HCT116 (cell line): Measurements from ENCODE around the gene RPS6KA2. TPM values are rescaled to one million over a fixed set of nuclear protein-coding genes. Genes with fewer than 3 reads are reported as not detected.

Experiments used
- ATAC-seq: fragments of 200-7000 bp; cut with Tn5 transposase; 2 replicates; pipeline ENCODE4 v1.9.1; 2020; ENCODE audit warnings: mild to moderate bottlenecking, moderate library complexity
- BruUV-seq: library from RNA; stranded (reverse); fragments of 400-500 nt; replicated peaks from 2 replicates; lab custom pipeline; 2021; lab: Mats Ljungman, UMichigan
- CTCF ChIA-PET: fragments of 300-600 bp; sonication (Branson Sonifier 250); formaldehyde crosslinking; loops from one replicate; lab custom pipeline; 2021; ENCODE audit warnings: antibody characterized with exemption; lab: Charles Lee
- POLR2A ChIA-PET: fragments of 300-600, 350-600 bp; sonication (Branson Sonifier 250); formaldehyde crosslinking; loops from one replicate; lab custom pipeline; 2021; ENCODE audit warnings: antibody characterized with exemption; lab: Charles Lee
- RAD21 ChIA-PET, 2 experiments: fragments of 300-600 bp; sonication (Branson Sonifier 250); formaldehyde crosslinking; loops; one replicate each; lab custom pipeline; 2023; ENCODE audit warnings: low total read pairs in 2 of 2; ENCODE audit not compliant: uncharacterized antibody in 2 of 2, unreplicated experiment in 2 of 2, low non-redundant PET in 1 of 2; lab: Charles Lee
- DNase-seq: peaks from one replicate; pipeline ENCODE4 v3.0.0-alpha.2; 2010; ENCODE audit warnings: low read depth, low spot score
- H2AFZ ChIP-seq: fragments of 200-600 bp; shearing (Covaris generic), sonication (generic); 2 replicates; pipeline ENCODE4 v1.6.1; 2017; ENCODE audit warnings: low read depth, mixed run types, mixed read lengths, antibody characterized with exemption, low read length; ENCODE audit not compliant: poor library complexity, severe bottlenecking
- H3K27ac ChIP-seq: 2 replicates; pipeline ENCODE4 v1.5.1; 2012; ENCODE audit warnings: low read depth, low read length
- H3K27me3 ChIP-seq: fragments of 200-600 bp; sonication (generic); 2 replicates; pipeline ENCODE4 v1.6.1; 2016; ENCODE audit warnings: mixed run types, low read length, mixed read lengths; ENCODE audit not compliant: insufficient read depth
- H3K36me3 ChIP-seq, 2 experiments: fragments of 200-500 bp in 1 of 2; fragments of 200-600 bp in 1 of 2; sonication (Bioruptor generic) in 1 of 2; sonication (generic) in 1 of 2; 2 replicates each; pipeline versions ENCODE4 v1.5.1 to v1.6.1; 2014 to 2016; ENCODE audit warnings: low read length in 2 of 2, inconsistent platforms in 1 of 2, mixed read lengths in 1 of 2, mixed run types in 1 of 2; ENCODE audit not compliant: insufficient read depth in 2 of 2, control insufficient read depth in 1 of 2
- H3K4me1 ChIP-seq, 2 experiments: fragments of 200-600 bp in 1 of 2; sonication (generic) in 1 of 2; 2 replicates each; pipeline versions ENCODE4 v1.5.1 to v1.6.1; 2012 to 2017; ENCODE audit warnings: low read length in 2 of 2, inconsistent platforms in 1 of 2, mild to moderate bottlenecking in 1 of 2, mixed read lengths in 1 of 2, mixed run types in 1 of 2, moderate library complexity in 1 of 2; ENCODE audit not compliant: insufficient read depth in 2 of 2, control insufficient read depth in 1 of 2
- H3K4me2 ChIP-seq: fragments of 200-600 bp; sonication (generic); 2 replicates; pipeline ENCODE4 v1.6.1; 2017; ENCODE audit warnings: mixed run types, low read length, mixed read lengths
- H3K4me3 ChIP-seq, 2 experiments: fragments of 200-600 bp in 1 of 2; sonication (generic) in 1 of 2; replicated peaks in 1 of 2; 2 replicates each; pipeline ENCODE4 v1.5.1; 2011 to 2016; ENCODE audit warnings: low read length in 2 of 2, control low read depth in 1 of 2, low read depth in 1 of 2, mild to moderate bottlenecking in 1 of 2, mixed read lengths in 1 of 2, mixed run types in 1 of 2
- H3K79me2 ChIP-seq: fragments of 200-600 bp; sonication (generic); 2 replicates; pipeline ENCODE4 v1.6.1; 2017; ENCODE audit warnings: mild to moderate bottlenecking, mixed run types, low read length, moderate library complexity, mixed read lengths; ENCODE audit not compliant: insufficient read depth
- H3K9ac ChIP-seq: fragments of 200-600 bp; sonication (generic); 2 replicates; pipeline ENCODE4 v1.6.1; 2016; ENCODE audit warnings: low read length, mixed read lengths
- H3K9me2 ChIP-seq: fragments of 200-600 bp; sonication (generic), shearing (Covaris generic); 2 replicates; pipeline ENCODE4 v1.6.1; 2017; ENCODE audit warnings: mixed run types, mild to moderate bottlenecking, moderate library complexity; ENCODE audit not compliant: insufficient read depth
- H3K9me3 ChIP-seq, 2 experiments: fragments of 200-500 bp in 1 of 2; fragments of 200-600 bp in 1 of 2; sonication (Bioruptor generic) in 1 of 2; sonication (generic) in 1 of 2; 2 replicates each; pipeline ENCODE4 v1.6.1; 2014 to 2017; ENCODE audit warnings: low read length in 2 of 2, mixed read lengths in 2 of 2, inconsistent platforms in 1 of 2, low read depth in 1 of 2, mild to moderate bottlenecking in 1 of 2, mixed run types in 1 of 2, moderate library complexity in 1 of 2; ENCODE audit not compliant: control insufficient read depth in 1 of 2, insufficient read depth in 1 of 2
- H4K20me1 ChIP-seq: fragments of 200-600 bp; sonication (generic), shearing (Covaris generic); 2 replicates; pipeline ENCODE4 v1.6.1; 2017; ENCODE audit warnings: mixed run types, mild to moderate bottlenecking, moderate library complexity; ENCODE audit not compliant: insufficient read depth
- CBX3 ChIP-seq: IDR thresholded peaks from 2 replicates; pipeline ENCODE4 v1.6.1; 2012; ENCODE audit warnings: low read depth
- CEBPB ChIP-seq: IDR thresholded peaks from 2 replicates; pipeline ENCODE4 v1.6.1; 2012; ENCODE audit warnings: low read depth
- EGR1 ChIP-seq: IDR thresholded peaks from 2 replicates; pipeline ENCODE4 v1.6.1; 2012; ENCODE audit warnings: low read depth
- EZH2phosphoT487 ChIP-seq: fragments of 200-600 bp; IDR thresholded peaks from 2 replicates; pipeline ENCODE4 v1.6.1; 2018; ENCODE audit warnings: antibody characterized with exemption, borderline replicate concordance
- FOSL1 ChIP-seq: IDR thresholded peaks from 2 replicates; pipeline ENCODE4 v1.6.1; 2012; ENCODE audit warnings: low read depth
- JUND ChIP-seq: IDR thresholded peaks from 2 replicates; pipeline ENCODE4 v1.6.1; 2012
- SIN3A ChIP-seq: IDR thresholded peaks from 2 replicates; pipeline ENCODE4 v1.6.1; 2012; ENCODE audit warnings: low read depth
- SP1 ChIP-seq: IDR thresholded peaks from 2 replicates; pipeline ENCODE4 v1.6.1; 2012; ENCODE audit warnings: low read depth
- ZFX ChIP-seq: fragments of 450-650 bp; IDR thresholded peaks from 2 replicates; pipeline ENCODE4 v1.6.1; 2017
- intact Hi-C: fragments of 100-400 bp; cut with micrococcal nuclease; formaldehyde crosslinking; loops from 2 replicates; pipeline ENCODE4 v1.10.0; 2022
- total RNA-seq: library from RNA; stranded (reverse); gene quantifications from one replicate; pipeline ENCODE4 v1.2.1, GENCODE V29; 2021; ENCODE audit not compliant: unreplicated experiment
- TF ChIP-seq, protein P1 (sequence below): IDR thresholded peaks from 2 replicates; pipeline ENCODE4 v1.6.1; 2012; ENCODE audit warnings: low read depth
- TF ChIP-seq, protein P2 (sequence below): IDR thresholded peaks from 2 replicates; pipeline ENCODE4 v1.6.1; 2012

The RPS6KA2 gene
- total RNA-seq, 1 experiment from 2014 or later = 8.5 TPM

DNA sequence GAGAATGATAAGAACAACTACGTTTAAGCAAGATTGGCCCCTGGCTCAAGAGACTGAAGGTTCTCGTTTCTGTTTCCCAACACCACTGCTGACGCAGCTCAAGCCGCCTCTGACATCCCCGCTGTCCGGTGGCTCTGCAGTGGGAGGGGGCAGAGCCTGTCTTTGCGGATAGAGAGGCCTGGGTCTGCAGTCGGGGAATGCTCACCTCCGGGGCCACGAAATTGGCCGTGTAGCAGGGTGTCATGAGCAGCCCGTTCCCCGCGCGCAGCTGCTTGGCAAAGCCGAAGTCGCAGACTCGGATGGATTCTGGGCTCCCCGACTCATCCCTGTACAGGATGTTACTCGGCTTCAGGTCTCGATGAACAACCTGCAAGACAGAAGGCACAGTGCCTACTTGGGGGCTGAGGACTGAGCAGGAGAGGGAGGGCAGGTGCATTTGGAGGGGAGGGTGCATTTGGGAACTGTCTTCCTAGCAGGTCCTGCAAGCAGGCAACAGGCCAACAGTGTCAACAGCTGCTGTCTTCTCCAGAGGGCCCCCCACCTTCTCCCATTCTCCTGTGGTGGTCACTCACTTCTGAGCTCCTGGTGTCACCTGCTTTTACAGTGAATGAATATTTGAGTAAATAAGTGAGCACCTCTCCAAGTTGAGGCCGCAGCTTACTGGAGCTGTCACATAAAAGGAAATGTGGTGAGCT, 203.9 kb downstream of the RPS6KA2 start:
- Histone ChIP-seq H3K9me3 (no peaks in the 10 kb centered on the region), H3K4me1 (peaks cover 3 to 6% of the 10 kb centered on the region in 2 experiments; a peak in 2 of 4 replicates), H3K9me2 (no peaks in the 10 kb centered on the region), H3K9ac (no peak overlapping the region), H3K36me3 (no peaks in the 10 kb centered on the region), H2AFZ (no peak overlapping the region), H3K27me3 (no peaks in the 10 kb centered on the region), H4K20me1 (no peaks in the 10 kb centered on the region), H3K27ac (no peak overlapping the region), H3K79me2 (no peaks in the 10 kb centered on the region), H3K4me2 (no peak overlapping the region), H3K4me3 (no peak overlapping the region)
- intact Hi-C loops = no loop called here
- ATAC-seq (no peak), DNase-seq (no peak)
- ChIA-PET CTCF (no interaction called here), POLR2A (no interaction called here), RAD21 (no interaction called here)
- TF ChIP-seq JUND (no peak), SP1 (no peak), ZFX (no peak), CBX3 (no peak)
- no TSS peak for BruUV-seq

DNA sequence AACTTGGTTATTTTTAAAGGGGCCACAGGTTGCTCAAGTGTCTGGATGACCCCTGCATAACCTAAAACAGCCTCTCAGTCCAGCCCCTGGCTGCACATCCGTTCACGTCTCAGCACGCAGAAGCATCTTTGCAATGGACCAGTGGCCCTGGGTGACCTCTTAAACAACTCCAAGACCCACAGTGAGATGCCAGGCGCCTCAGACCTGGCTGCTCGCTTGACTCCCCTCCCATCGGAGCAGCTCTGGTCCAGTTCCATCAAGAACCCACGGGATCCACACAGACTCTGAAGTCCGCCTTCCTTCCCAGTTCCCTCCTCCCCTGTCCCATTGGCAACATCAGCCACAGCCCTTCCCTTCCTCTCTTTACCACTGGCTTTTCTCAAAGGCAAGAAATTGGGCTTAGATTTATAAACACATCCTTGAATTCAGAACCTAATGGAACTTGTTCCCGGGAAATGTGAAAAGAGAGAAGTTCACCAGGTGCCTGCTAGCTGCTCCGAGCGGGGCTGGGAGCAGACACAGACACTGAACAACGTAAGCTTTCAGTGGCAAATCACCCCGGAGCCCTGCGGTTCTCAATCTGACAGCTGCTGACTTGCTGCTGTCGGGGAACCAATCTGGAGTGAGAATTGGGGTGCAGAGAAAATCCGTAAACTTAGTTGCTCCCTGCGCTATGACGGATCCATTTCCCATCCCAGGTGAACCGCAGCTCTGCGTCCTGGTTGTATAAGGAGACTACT, 204.7 kb downstream of the RPS6KA2 start:
- H3K27me3 ChIP-seq = no peaks in the 10 kb centered on the region
- ATAC-seq (no peak), DNase-seq (no peak)
- intact Hi-C loops = no loop called here
- H3K4me1 ChIP-seq = peaks cover 3 to 6% of the 10 kb centered on the region in 2 experiments; a peak in 2 of 4 replicates
- ChIA-PET POLR2A (no interaction called here), RAD21 (no interaction called here), CTCF (no interaction called here)
- H3K36me3 ChIP-seq = no peaks in the 10 kb centered on the region
- H3K4me3 ChIP-seq = no peak overlapping the region
- no peaks in the 10 kb centered on the region for H3K9me2 ChIP-seq
- H3K9ac ChIP-seq = no peak overlapping the region
- H2AFZ ChIP-seq = no peak overlapping the region
- no peaks in the 10 kb centered on the region for H3K79me2 ChIP-seq
- no TSS peak for BruUV-seq
- H3K9me3 ChIP-seq = no peaks in the 10 kb centered on the region
- H3K27ac ChIP-seq = no peak overlapping the region
- H4K20me1 ChIP-seq = no peaks in the 10 kb centered on the region
- TF ChIP-seq CEBPB (no peak), SIN3A (no peak), EZH2phosphoT487 (no peak), JUND (no peak), CBX3 (no peak), EGR1 (no peak), ZFX (no peak), FOSL1 (no peak)
- TF ChIP-seq, protein P1, sequence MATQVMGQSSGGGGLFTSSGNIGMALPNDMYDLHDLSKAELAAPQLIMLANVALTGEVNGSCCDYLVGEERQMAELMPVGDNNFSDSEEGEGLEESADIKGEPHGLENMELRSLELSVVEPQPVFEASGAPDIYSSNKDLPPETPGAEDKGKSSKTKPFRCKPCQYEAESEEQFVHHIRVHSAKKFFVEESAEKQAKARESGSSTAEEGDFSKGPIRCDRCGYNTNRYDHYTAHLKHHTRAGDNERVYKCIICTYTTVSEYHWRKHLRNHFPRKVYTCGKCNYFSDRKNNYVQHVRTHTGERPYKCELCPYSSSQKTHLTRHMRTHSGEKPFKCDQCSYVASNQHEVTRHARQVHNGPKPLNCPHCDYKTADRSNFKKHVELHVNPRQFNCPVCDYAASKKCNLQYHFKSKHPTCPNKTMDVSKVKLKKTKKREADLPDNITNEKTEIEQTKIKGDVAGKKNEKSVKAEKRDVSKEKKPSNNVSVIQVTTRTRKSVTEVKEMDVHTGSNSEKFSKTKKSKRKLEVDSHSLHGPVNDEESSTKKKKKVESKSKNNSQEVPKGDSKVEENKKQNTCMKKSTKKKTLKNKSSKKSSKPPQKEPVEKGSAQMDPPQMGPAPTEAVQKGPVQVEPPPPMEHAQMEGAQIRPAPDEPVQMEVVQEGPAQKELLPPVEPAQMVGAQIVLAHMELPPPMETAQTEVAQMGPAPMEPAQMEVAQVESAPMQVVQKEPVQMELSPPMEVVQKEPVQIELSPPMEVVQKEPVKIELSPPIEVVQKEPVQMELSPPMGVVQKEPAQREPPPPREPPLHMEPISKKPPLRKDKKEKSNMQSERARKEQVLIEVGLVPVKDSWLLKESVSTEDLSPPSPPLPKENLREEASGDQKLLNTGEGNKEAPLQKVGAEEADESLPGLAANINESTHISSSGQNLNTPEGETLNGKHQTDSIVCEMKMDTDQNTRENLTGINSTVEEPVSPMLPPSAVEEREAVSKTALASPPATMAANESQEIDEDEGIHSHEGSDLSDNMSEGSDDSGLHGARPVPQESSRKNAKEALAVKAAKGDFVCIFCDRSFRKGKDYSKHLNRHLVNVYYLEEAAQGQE = no peak
- TF ChIP-seq, protein P2, sequence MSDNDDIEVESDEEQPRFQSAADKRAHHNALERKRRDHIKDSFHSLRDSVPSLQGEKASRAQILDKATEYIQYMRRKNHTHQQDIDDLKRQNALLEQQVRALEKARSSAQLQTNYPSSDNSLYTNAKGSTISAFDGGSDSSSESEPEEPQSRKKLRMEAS = no peak
- H3K4me2 ChIP-seq = no peak overlapping the region
